ENCODE measurements around the gene RAB31.

The RAB31 gene

DNA sequence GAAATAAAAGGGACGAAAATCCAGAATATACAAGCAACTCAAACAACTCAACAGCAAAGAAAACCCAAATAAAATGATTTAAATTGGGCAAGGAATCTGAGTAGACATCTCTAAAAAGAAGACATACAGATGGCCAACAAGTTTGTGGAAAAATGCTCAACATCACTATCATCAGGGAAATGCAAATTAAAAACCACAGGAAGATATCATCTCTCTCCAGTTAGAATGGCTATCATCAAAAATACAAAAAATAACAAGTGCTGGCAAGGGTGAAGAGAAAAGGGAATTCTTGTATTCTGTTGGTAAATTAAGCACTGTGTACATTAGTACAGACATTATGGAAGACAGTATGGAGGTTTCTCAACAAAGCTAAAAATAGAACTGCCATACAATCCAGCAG lies 80.0 kb downstream of the RAB31 start:
- H3K4me1 ChIP-seq (ENCODE audit: insufficient read depth, low read length), result no peaks in the 10 kb centered on the region
- no peaks in the 10 kb centered on the region for H3K36me3 ChIP-seq (ENCODE audit: insufficient read depth, low read length)
- no peak overlapping the region for H3K4me3 ChIP-seq (ENCODE audit: low read length)
- no peaks in the 10 kb centered on the region for H3K9me3 ChIP-seq (ENCODE audit: low read length)
- no peak overlapping the region for H2AFZ ChIP-seq (ENCODE audit: low read depth, low read length)
- no peaks in the 10 kb centered on the region for H3K27me3 ChIP-seq (ENCODE audit: insufficient read depth, low read length)

- H3K4me1 ChIP-seq (ENCODE audit: insufficient read depth, low read length), result no peaks in the 10 kb centered on the region
- no peaks in the 10 kb centered on the region for H3K36me3 ChIP-seq (ENCODE audit: insufficient read depth, low read length)
- no peak overlapping the region for H2AFZ ChIP-seq (ENCODE audit: low read depth, low read length)
- no peaks in the 10 kb centered on the region for H3K9me3 ChIP-seq (ENCODE audit: low read length)
- no peaks in the 10 kb centered on the region for H3K27me3 ChIP-seq (ENCODE audit: insufficient read depth, low read length)
- H3K4me3 ChIP-seq (ENCODE audit: low read length), result no peak overlapping the region
These were observed 80.8 kb downstream of the RAB31 start for GRCh38 chr18:9788860-9789259.

DNA sequence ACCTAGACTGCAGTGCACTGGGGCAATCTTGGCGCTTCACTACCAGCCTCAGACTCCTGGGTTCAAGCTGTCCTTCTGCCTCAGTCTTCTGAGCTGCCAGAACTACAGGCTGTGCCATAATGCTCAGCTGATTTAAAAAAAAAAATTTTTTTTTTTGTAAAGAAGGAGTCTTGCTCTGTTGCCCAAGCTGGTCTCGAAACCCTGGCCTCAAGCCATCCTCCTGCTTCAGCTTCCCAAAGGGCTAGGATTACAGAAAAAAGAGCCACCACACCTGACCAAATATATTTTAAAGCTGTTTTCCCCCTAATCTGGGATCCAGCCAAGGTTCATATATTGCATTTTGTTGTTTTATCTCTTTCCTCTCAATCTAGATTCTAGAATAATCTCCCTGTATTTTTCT lies 82.2 kb downstream of the RAB31 start:
- Histone ChIP-seq H3K4me3 (ENCODE audit: low read length) (no peak overlapping the region), H3K36me3 (ENCODE audit: insufficient read depth, low read length) (no peaks in the 10 kb centered on the region), H3K27me3 (ENCODE audit: insufficient read depth, low read length) (no peaks in the 10 kb centered on the region), H3K4me1 (ENCODE audit: insufficient read depth, low read length) (no peaks in the 10 kb centered on the region), H2AFZ (ENCODE audit: low read depth, low read length) (no peak overlapping the region), H3K9me3 (ENCODE audit: low read length) (no peaks in the 10 kb centered on the region)

GRCh38 chr18:9791991-9792390 lies 83.9 kb downstream of the RAB31 start:
- H2AFZ ChIP-seq (ENCODE audit: low read depth, low read length), result no peak overlapping the region
- peaks cover 2% of the 10 kb centered on the region for H3K4me1 ChIP-seq (ENCODE audit: insufficient read depth, low read length)
- H3K36me3 ChIP-seq (ENCODE audit: insufficient read depth, low read length), result no peaks in the 10 kb centered on the region
- no peak overlapping the region for H3K4me3 ChIP-seq (ENCODE audit: low read length)
- H3K27me3 ChIP-seq (ENCODE audit: insufficient read depth, low read length), result no peaks in the 10 kb centered on the region
- no peaks in the 10 kb centered on the region for H3K9me3 ChIP-seq (ENCODE audit: low read length)

DNA sequence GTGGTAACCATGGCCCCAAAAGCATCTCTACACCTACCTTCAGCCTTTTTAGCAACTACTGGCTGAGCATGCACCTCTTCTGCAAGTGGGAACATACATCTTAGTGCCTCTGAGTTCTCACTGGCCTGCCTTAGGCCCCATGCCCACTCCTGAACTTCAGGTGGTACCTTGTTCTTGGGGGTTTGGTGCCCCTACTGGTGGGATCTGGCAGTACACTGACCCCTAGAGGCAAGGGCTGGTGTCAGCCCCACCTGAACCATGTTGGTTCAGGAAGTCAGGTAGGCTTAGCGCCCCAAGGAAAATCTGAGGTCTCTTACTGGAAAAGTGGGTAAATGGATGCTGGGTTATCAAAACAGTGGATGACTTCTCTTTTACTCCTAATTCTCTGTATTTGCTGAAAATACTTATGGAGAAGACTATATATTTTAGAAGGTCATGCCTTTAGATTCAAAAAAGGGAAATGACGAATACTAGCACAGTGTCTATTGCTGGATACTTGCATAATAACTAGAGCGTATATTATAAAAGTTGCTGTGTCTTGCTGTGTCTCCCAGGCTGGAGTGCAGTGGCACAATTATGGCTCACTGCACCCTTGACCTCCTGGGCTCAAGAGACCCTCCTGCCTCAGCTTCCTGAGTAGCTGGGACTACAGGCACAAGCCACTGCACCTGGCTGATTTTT lies 84.6 kb downstream of the RAB31 start:
- Histone ChIP-seq H3K9me3 (ENCODE audit: low read length) (no peaks in the 10 kb centered on the region), H3K27me3 (ENCODE audit: insufficient read depth, low read length) (no peaks in the 10 kb centered on the region), H3K36me3 (ENCODE audit: insufficient read depth, low read length) (no peaks in the 10 kb centered on the region), H3K4me1 (ENCODE audit: insufficient read depth, low read length) (peaks cover 7% of the 10 kb centered on the region), H2AFZ (ENCODE audit: low read depth, low read length) (no peak overlapping the region), H3K4me3 (ENCODE audit: low read length) (no peak overlapping the region)

- Histone ChIP-seq H3K4me3 (ENCODE audit: low read length) (no peak overlapping the region), H3K27me3 (ENCODE audit: insufficient read depth, low read length) (no peaks in the 10 kb centered on the region), H2AFZ (ENCODE audit: low read depth, low read length) (no peak overlapping the region), H3K9me3 (ENCODE audit: low read length) (peaks cover 4% of the 10 kb centered on the region), H3K4me1 (ENCODE audit: insufficient read depth, low read length) (peaks cover 10% of the 10 kb centered on the region), H3K36me3 (ENCODE audit: insufficient read depth, low read length) (no peaks in the 10 kb centered on the region)
These were observed 87.9 kb downstream of the RAB31 start for GRCh38 chr18:9796011-9796410.

- peaks cover 4% of the 10 kb centered on the region for H3K9me3 ChIP-seq (ENCODE audit: low read length)
- H3K4me1 ChIP-seq (ENCODE audit: insufficient read depth, low read length), result peaks cover 10% of the 10 kb centered on the region
- H3K27me3 ChIP-seq (ENCODE audit: insufficient read depth, low read length), result no peaks in the 10 kb centered on the region
- H2AFZ ChIP-seq (ENCODE audit: low read depth, low read length), result no peak overlapping the region
- no peaks in the 10 kb centered on the region for H3K36me3 ChIP-seq (ENCODE audit: insufficient read depth, low read length)
- H3K4me3 ChIP-seq (ENCODE audit: low read length), result no peak overlapping the region
These were observed 88.9 kb downstream of the RAB31 start for GRCh38 chr18:9796935-9797549.

DNA sequence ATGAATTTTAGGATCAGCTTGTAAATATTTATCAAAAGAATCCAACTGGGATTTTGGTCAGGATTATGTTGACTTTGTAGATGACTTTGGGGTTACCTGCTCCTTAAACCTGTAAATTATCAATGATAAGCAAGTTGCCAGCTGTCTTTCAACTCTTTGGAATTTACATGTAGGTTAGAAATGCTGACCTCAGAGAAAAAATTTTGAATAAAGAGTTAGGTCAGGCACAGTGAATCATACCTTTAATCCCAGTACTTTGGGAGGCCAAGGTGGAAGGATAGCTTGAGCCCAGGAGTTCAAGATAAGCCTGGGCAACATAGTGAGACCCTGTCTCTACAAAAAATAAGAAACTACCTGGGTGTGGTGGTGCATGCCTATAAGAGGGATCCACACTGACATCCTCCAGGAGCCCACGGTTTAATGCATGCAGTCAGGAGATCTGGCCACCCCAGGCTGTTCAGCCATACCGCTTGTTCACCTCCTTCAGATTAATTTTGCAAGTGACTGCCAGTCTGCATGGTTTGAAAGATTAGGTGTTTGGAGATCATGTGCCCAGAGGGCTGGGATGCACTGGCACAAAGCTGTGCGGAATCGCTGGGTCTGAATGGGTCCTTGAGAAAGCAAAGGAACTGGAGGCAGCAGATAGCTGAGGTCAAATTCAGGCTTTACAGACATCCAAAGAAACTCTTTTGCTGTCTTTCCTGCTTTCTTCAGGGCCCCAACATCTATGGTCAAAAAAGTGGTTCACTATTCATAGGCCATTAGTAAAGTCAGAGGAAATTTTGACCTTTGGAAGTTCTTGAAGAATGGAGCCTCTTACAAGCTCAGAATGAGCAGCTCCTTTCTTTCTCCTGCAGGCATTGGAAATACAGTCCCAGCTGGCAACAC lies 94.3 kb downstream of the RAB31 start:
- Histone ChIP-seq H2AFZ (ENCODE audit: low read depth, low read length) (no peak overlapping the region), H3K4me1 (ENCODE audit: insufficient read depth, low read length) (peaks cover 27% of the 10 kb centered on the region), H3K4me3 (ENCODE audit: low read length) (no peak overlapping the region), H3K9me3 (ENCODE audit: low read length) (peaks cover 8% of the 10 kb centered on the region), H3K36me3 (ENCODE audit: insufficient read depth, low read length) (no peaks in the 10 kb centered on the region), H3K27me3 (ENCODE audit: insufficient read depth, low read length) (no peaks in the 10 kb centered on the region)

DNA sequence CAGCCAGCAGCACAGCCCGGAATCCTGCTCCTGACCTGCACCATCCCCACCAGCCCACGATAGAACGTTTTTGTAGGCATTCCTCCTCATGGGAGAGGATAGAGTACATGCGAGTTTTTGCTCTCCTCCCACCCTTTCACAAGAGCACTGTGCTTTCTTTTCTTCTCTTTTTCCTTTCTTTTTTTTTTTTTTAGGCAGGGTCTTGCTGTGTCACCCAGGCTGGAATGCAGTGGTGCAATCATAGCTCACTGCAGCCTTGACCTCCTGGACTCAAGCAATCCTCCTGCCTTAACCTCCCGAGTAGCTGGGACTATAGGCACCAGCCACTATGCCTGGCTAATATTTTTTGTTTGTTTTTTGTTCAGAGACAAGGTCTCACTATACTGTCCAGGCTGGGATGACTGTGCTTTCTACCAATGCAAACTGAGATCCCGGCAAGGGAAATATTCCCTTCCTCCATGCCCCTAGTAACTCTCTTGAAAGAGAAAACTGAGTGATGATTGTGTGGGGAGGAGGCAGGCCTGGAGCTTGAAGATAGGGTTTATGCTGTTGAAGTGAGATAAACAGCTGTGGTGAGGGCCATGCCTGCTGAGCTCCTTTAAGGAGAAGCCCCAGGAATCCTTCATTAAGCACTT lies 95.1 kb downstream of the RAB31 start:
- Histone ChIP-seq H3K36me3 (ENCODE audit: insufficient read depth, low read length) (no peaks in the 10 kb centered on the region), H3K4me1 (ENCODE audit: insufficient read depth, low read length) (peaks cover 31% of the 10 kb centered on the region), H3K9me3 (ENCODE audit: low read length) (peaks cover 8% of the 10 kb centered on the region), H2AFZ (ENCODE audit: low read depth, low read length) (no peak overlapping the region), H3K4me3 (ENCODE audit: low read length) (no peak overlapping the region), H3K27me3 (ENCODE audit: insufficient read depth, low read length) (no peaks in the 10 kb centered on the region)

DNA sequence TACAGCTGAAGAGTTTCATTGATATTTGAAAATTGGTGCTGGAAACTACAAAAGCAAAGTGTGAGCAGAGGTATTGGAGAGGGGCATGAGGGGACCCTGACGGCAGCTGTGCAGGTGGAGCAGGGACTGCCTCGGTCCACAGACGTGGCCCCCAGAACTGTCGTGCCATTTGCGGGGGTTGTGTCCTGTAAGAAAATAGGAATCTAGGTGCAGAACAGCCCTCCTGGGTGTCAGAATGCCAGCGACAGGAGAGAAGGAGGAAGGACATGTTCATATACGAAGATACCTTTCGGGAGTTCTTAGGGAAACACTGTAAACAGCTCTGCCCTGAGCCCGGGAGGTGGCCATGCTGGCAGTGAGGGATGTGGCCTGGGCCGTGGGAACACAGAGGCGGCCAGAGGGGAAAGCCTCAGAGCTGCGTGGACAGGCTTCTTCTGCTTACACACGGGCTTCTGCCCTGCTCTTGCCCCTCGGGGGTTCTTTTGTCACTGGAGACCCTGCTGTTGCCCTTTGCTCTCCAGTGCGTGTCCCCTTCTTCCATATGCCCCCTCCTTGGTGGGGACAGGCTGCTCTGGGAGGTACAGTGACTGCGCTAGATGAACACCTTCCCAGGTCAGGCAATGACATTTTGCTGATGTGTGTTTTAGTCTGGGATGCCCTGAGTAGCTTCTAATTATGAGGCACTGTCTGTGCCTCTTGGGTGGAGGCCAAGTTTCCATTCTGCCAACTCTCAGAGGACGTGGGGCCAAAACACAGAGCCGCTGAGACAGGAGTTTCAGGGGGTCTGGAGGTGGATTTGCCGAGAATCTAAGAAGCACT lies 95.8 kb downstream of the RAB31 start:
- no peaks in the 10 kb centered on the region for H3K27me3 ChIP-seq (ENCODE audit: insufficient read depth, low read length)
- H2AFZ ChIP-seq (ENCODE audit: low read depth, low read length), result no peak overlapping the region
- H3K9me3 ChIP-seq (ENCODE audit: low read length), result peaks cover 8% of the 10 kb centered on the region
- no peaks in the 10 kb centered on the region for H3K36me3 ChIP-seq (ENCODE audit: insufficient read depth, low read length)
- H3K4me3 ChIP-seq (ENCODE audit: low read length), result no peak overlapping the region
- H3K4me1 ChIP-seq (ENCODE audit: insufficient read depth, low read length), result peaks cover 39% of the 10 kb centered on the region

DNA sequence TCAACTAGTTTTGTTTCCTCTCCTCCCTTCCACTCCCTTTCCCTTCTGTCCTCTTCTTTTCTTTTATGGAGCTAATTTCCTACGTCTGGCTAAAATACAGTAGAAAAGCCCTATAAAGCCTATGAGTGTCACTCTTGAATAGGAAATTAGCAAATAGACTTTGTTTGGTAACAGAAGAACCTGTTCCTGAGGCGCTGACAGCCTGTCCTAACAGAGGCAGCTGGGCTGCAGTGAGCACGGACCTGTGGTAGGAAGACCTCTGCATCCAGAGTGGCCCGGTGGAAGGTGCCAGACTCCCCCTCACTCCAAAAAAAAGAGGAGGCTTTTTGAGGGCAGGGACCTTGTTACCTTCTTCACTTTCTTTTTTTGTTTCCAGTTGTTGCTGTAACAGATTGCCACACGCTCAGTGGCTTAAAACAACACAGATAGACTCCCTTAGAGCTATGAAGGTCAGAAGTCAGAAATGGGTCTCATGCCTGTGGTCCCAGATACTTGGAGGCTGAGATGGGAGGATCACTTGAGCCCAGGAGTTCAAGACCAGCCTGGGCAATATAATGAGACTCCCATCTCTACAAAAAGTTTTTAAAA lies 96.5 kb downstream of the RAB31 start:
- Histone ChIP-seq H3K4me1 (ENCODE audit: insufficient read depth, low read length) (peaks cover 46% of the 10 kb centered on the region), H3K27me3 (ENCODE audit: insufficient read depth, low read length) (no peaks in the 10 kb centered on the region), H2AFZ (ENCODE audit: low read depth, low read length) (no peak overlapping the region), H3K9me3 (ENCODE audit: low read length) (peaks cover 8% of the 10 kb centered on the region), H3K36me3 (ENCODE audit: insufficient read depth, low read length) (no peaks in the 10 kb centered on the region), H3K4me3 (ENCODE audit: low read length) (no peak overlapping the region)

GRCh38 chr18:9806905-9807304 lies 98.8 kb downstream of the RAB31 start:
- Histone ChIP-seq H3K36me3 (ENCODE audit: insufficient read depth, low read length) (no peaks in the 10 kb centered on the region), H3K4me1 (ENCODE audit: insufficient read depth, low read length) (peaks cover 64% of the 10 kb centered on the region), H3K27me3 (ENCODE audit: insufficient read depth, low read length) (no peaks in the 10 kb centered on the region), H3K4me3 (ENCODE audit: low read length) (no peak overlapping the region), H3K9me3 (ENCODE audit: low read length) (peaks cover 4% of the 10 kb centered on the region), H2AFZ (ENCODE audit: low read depth, low read length) (no peak overlapping the region)
